SK-N-SH (cell line): ENCODE measurements around the gene UCK2. TPM values are rescaled to one million over a fixed set of nuclear protein-coding genes. Genes with fewer than 3 reads are reported as not detected.

Source experiments
- CTCF ChIA-PET: fragments of 300-600, 350-600 bp; formaldehyde crosslinking; extraction: SDS; loops from one replicate; lab custom pipeline; 2021; lab: Yijun Ruan, JAX
- POLR2A ChIA-PET: fragments of 350-600 bp; sonication (Branson Sonifier 250); formaldehyde crosslinking; extraction: SDS; loops from one replicate; lab custom pipeline; 2020; ENCODE audit warnings: antibody characterized with exemption, inconsistent platforms; lab: Yijun Ruan, JAX
- DNase-seq: peaks from one replicate; pipeline ENCODE4 v3.0.0; 2012
- H2AFZ ChIP-seq: fragments of 200-600 bp; sonication (generic); 2 replicates; pipeline ENCODE4 v1.8.1; 2016; ENCODE audit warnings: antibody characterized with exemption, mild to moderate bottlenecking, low read depth
- H3F3A ChIP-seq: fragments of 200-600 bp; sonication (generic); replicated peaks from 2 replicates; pipeline ENCODE3; 2016; ENCODE audit warnings: antibody characterized with exemption, mild to moderate bottlenecking; ENCODE audit not compliant: insufficient read depth
- H3K27ac ChIP-seq, 2 experiments: fragments of 200-500 bp in 1 of 2; fragments of 200-600 bp in 1 of 2; sonication (Bioruptor generic) in 1 of 2; sonication (generic), shearing (Covaris generic) in 1 of 2; 2 replicates each; pipeline versions ENCODE4 v1.5.1 to v1.6.1; 2014 to 2016; ENCODE audit warnings: low read depth in 2 of 2, inconsistent platforms in 1 of 2, low read length in 1 of 2, mild to moderate bottlenecking in 1 of 2, mixed read lengths in 1 of 2
- H3K27me3 ChIP-seq: fragments of 200-600 bp; sonication (generic), shearing (Covaris generic); 2 replicates; pipeline ENCODE4 v1.6.1; 2016; ENCODE audit warnings: mixed run types; ENCODE audit not compliant: insufficient read depth
- H3K36me3 ChIP-seq, 2 experiments: fragments of 200-500 bp in 1 of 2; fragments of 200-600 bp in 1 of 2; sonication (Bioruptor generic) in 1 of 2; sonication (generic) in 1 of 2; replicated peaks in 1 of 2; 2 replicates each; pipeline versions ENCODE3 to v1.5.1; 2014 to 2016; ENCODE audit warnings: low read length in 1 of 2, mild to moderate bottlenecking in 1 of 2; ENCODE audit not compliant: insufficient read depth in 2 of 2, control insufficient read depth in 1 of 2
- H3K4me1 ChIP-seq, 2 experiments: fragments of 200-500 bp in 1 of 2; fragments of 200-600 bp in 1 of 2; sonication (Bioruptor generic) in 1 of 2; sonication (generic), shearing (Covaris generic) in 1 of 2; 2 replicates each; pipeline versions ENCODE4 v1.5.1 to v1.6.1; 2014 to 2016; ENCODE audit warnings: low read depth in 1 of 2, low read length in 1 of 2, mixed run types in 1 of 2; ENCODE audit not compliant: insufficient read depth in 2 of 2, control insufficient read depth in 1 of 2
- H3K4me2 ChIP-seq: fragments of 200-600 bp; sonication (generic), shearing (Covaris generic); 2 replicates; pipeline ENCODE4 v1.6.1; 2017; ENCODE audit warnings: mixed run types
- H3K4me3 ChIP-seq, 2 experiments: fragments of 200-500 bp in 1 of 2; fragments of 200-600 bp in 1 of 2; sonication (Bioruptor generic) in 1 of 2; sonication (generic), shearing (Covaris generic) in 1 of 2; 2 replicates each; pipeline versions ENCODE4 v1.5.1 to v1.8.1; 2014 to 2016; ENCODE audit warnings: low read depth in 2 of 2, inconsistent platforms in 1 of 2, low read length in 1 of 2, mild to moderate bottlenecking in 1 of 2, mixed read lengths in 1 of 2, moderate library complexity in 1 of 2
- H3K79me2 ChIP-seq: fragments of 200-600 bp; sonication (generic); 2 replicates; pipeline ENCODE4 v1.8.1; 2017; ENCODE audit warnings: mild to moderate bottlenecking; ENCODE audit not compliant: insufficient read depth
- H3K9ac ChIP-seq: fragments of 200-600 bp; sonication (generic); 2 replicates; pipeline ENCODE4 v1.6.1; 2017; ENCODE audit warnings: mixed run types
- H3K9me2 ChIP-seq: fragments of 200-600 bp; sonication (generic); 2 replicates; pipeline ENCODE4 v1.6.1; 2017; ENCODE audit warnings: mixed run types
- H3K9me3 ChIP-seq: fragments of 200-600 bp; sonication (generic); 2 replicates; pipeline ENCODE4 v1.6.1; 2017; ENCODE audit warnings: mixed run types, mild to moderate bottlenecking, moderate library complexity
- H4K20me1 ChIP-seq: fragments of 200-600 bp; sonication (generic); 2 replicates; pipeline ENCODE4 v1.6.1; 2017; ENCODE audit warnings: mild to moderate bottlenecking, mixed run types; ENCODE audit not compliant: insufficient read depth
- CTCF ChIP-seq: fragments of 200-600 bp; sonication (generic); IDR thresholded peaks from 2 replicates; pipeline ENCODE4 v1.6.1; 2017; ENCODE audit warnings: antibody characterized with exemption, mild to moderate bottlenecking, moderate library complexity
- ELF1 ChIP-seq: IDR thresholded peaks from 2 replicates; pipeline ENCODE4 v1.4.0; 2012
- FOXJ3 ChIP-seq: sonication (generic); formaldehyde crosslinking; IDR thresholded peaks from 2 replicates; pipeline ENCODE4 v1.5.1; 2020; ENCODE audit warnings: mild to moderate bottlenecking, missing genetic modification reagents
- GABPA ChIP-seq: IDR thresholded peaks from 2 replicates; pipeline ENCODE4 v1.4.0; 2012; ENCODE audit warnings: low read depth, mild to moderate bottlenecking
- GATA2 ChIP-seq: sonication (generic); formaldehyde crosslinking; IDR thresholded peaks from 2 replicates; pipeline ENCODE4 v1.5.0; 2020; ENCODE audit warnings: mild to moderate bottlenecking, missing genetic modification reagents
- MAX ChIP-seq: IDR thresholded peaks from 2 replicates; pipeline ENCODE4 v1.4.0; 2012; ENCODE audit warnings: low read depth
- MXI1 ChIP-seq: IDR thresholded peaks from 2 replicates; pipeline ENCODE4 v1.6.1; 2012; ENCODE audit warnings: mild to moderate bottlenecking, low read depth, low read length, improper control_type of control experiment
- NFIC ChIP-seq: IDR thresholded peaks from 2 replicates; pipeline ENCODE4 v1.4.0; 2012; ENCODE audit warnings: borderline replicate concordance
- RAD21 ChIP-seq: IDR thresholded peaks from 2 replicates; pipeline ENCODE4 v1.6.1; 2012; ENCODE audit warnings: mild to moderate bottlenecking, low read length
- RCOR1 ChIP-seq: fragments of 150-350 bp; IDR thresholded peaks from 2 replicates; pipeline ENCODE4 v1.6.1; 2017; ENCODE audit warnings: antibody characterized with exemption, low read length
- REST ChIP-seq: IDR thresholded peaks from 2 replicates; pipeline ENCODE4 v1.6.1; 2012; ENCODE audit warnings: mild to moderate bottlenecking, low read depth, low read length, moderate library complexity
- RFX5 ChIP-seq: IDR thresholded peaks from 2 replicates; pipeline ENCODE4 v1.6.1; 2012; ENCODE audit warnings: mild to moderate bottlenecking, improper control_type of control experiment, low read length
- TAF1 ChIP-seq: IDR thresholded peaks from 2 replicates; pipeline ENCODE4 v1.6.1; 2012; ENCODE audit warnings: low read depth, mild to moderate bottlenecking, low read length, moderate library complexity, borderline replicate concordance
- TCF12 ChIP-seq: IDR thresholded peaks from 2 replicates; pipeline ENCODE4 v1.4.0; 2012
- USF1 ChIP-seq: IDR thresholded peaks from 2 replicates; pipeline ENCODE4 v1.4.0; 2012; ENCODE audit warnings: low read depth, borderline replicate concordance
- USF2 ChIP-seq: fragments of 150-350 bp; IDR thresholded peaks from 2 replicates; pipeline ENCODE4 v1.6.1; 2017; ENCODE audit warnings: antibody characterized with exemption, low read length, low read depth, borderline replicate concordance
- YY1 ChIP-seq: IDR thresholded peaks from 2 replicates; pipeline ENCODE4 v1.4.0; 2012; ENCODE audit warnings: low read depth, mild to moderate bottlenecking
- ZBTB33 ChIP-seq: IDR thresholded peaks from 2 replicates; pipeline ENCODE4 v1.4.0; 2012; ENCODE audit warnings: low read depth, borderline replicate concordance
- WGBS: methylation state at CpG from one replicate; pipeline ENCODE4 v1.1.6; 2017; ENCODE audit warnings: low lambda C conversion rate; 5-methylcytosine and 5-hydroxymethylcytosine counted together
- polyA plus RNA-seq, 3 experiments: library from polyadenylated mRNA; depleted of rRNA; stranded (reverse); fragments of >200 nt; gene quantifications; 2 replicates each; pipeline ENCODE4 v1.2.3, GENCODE V29; 2012

UCK2 gene
- polyA plus RNA-seq, 1 of the 3 experiments (the other 2 are of a cell fraction): 53.7 TPM

- Histone ChIP-seq H3K9me3 (no peaks in the 10 kb centered on the region), H3K9ac (no peak overlapping the region), H3K4me3 (no peak overlapping the region), H3K27me3 (no peaks in the 10 kb centered on the region), H3K27ac (no peak overlapping the region), H3K4me2 (no peak overlapping the region), H3K79me2 (peaks cover 17% of the 10 kb centered on the region; the same call in 1 of the 2 replicates), H3K36me3 (peaks cover 0 to 13% of the 10 kb centered on the region in 2 experiments), H3K9me2 (no peaks in the 10 kb centered on the region), H3F3A (peaks cover 29% of the 10 kb centered on the region), H4K20me1 (no peaks in the 10 kb centered on the region), H2AFZ (no peak overlapping the region), H3K4me1 (peaks cover 47 to 48% of the 10 kb centered on the region in 2 experiments)
- ChIA-PET POLR2A (no interaction called here), CTCF (interaction anchor here (1.6 to 4.9 kb wide), 2 partner anchors 13 to 29 kb away, joined by 3 to 27 read pairs; no protein-coding TSS in a partner anchor)
- TF ChIP-seq RFX5: no peak
- no peak for TF ChIP-seq TAF1
- TF ChIP-seq NFIC: no peak
- no peak for TF ChIP-seq TCF12
- no peak for TF ChIP-seq ZBTB33
- no peak for TF ChIP-seq USF1
- no peak for TF ChIP-seq MXI1
- no peak for TF ChIP-seq RCOR1
- TF ChIP-seq YY1: no peak
- TF ChIP-seq USF2: no peak
- no peak for TF ChIP-seq CTCF
- no peak for TF ChIP-seq RAD21
- TF ChIP-seq FOXJ3 (CRISPR knock-in tag): no peak
- no peak for TF ChIP-seq GATA2
- no peak for TF ChIP-seq ELF1
- no peak for TF ChIP-seq MAX
- no peak for TF ChIP-seq GABPA
- TF ChIP-seq REST: no peak
- 89% methylated on average over 22 of the region's 22 CpGs for WGBS
- DNase-seq: no peak
These were observed 73.4 kb downstream of the UCK2 start for GRCh38 chr1:165900576-165901380.
